ENCODE results near the gene PLCB2. TPM values are rescaled to one million over a fixed set of nuclear protein-coding genes. Genes with fewer than 3 reads are reported as not detected.

Gene PLCB2
- total and polyA plus RNA-seq, 8 donors: 3.5 to 12.5 (median 5.5) TPM

GRCh38 chr15:40240619-40241221, 67.0 kb downstream of the PLCB2 start:
- 82 to 90% (median 88%) methylated on average over 10 of the region's 10 CpGs for WGBS, 5 donors
- intact Hi-C loops (cut with DNase I; ENCODE audit: low total_unique reads): no loop called here
- Histone ChIP-seq H3K9me3 (no peaks in the 10 kb centered on the region), H3K27ac (no peak overlapping the region), H3K36me3 (no peaks in the 10 kb centered on the region), H3K4me3 (no peak overlapping the region), H3K27me3 (peaks cover 0 to 33% (median 7%) of the 10 kb centered on the region in 3 donors), H3K4me1 (peaks cover 10 to 19% (median 13%) of the 10 kb centered on the region in 4 donors)
- DNase-seq: peak in 1 of 2 donors; percentile 24
- TF ChIP-seq, protein P1, sequence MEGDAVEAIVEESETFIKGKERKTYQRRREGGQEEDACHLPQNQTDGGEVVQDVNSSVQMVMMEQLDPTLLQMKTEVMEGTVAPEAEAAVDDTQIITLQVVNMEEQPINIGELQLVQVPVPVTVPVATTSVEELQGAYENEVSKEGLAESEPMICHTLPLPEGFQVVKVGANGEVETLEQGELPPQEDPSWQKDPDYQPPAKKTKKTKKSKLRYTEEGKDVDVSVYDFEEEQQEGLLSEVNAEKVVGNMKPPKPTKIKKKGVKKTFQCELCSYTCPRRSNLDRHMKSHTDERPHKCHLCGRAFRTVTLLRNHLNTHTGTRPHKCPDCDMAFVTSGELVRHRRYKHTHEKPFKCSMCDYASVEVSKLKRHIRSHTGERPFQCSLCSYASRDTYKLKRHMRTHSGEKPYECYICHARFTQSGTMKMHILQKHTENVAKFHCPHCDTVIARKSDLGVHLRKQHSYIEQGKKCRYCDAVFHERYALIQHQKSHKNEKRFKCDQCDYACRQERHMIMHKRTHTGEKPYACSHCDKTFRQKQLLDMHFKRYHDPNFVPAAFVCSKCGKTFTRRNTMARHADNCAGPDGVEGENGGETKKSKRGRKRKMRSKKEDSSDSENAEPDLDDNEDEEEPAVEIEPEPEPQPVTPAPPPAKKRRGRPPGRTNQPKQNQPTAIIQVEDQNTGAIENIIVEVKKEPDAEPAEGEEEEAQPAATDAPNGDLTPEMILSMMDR (IDR thresholded peaks at IDR 0.05): no peak
- TF ChIP-seq POLR2A (IDR thresholded peaks at IDR 0.05): no peak
- no peak for TF ChIP-seq EP300 (IDR thresholded peaks at IDR 0.05)
- TF ChIP-seq POLR2AphosphoS5 (IDR thresholded peaks at IDR 0.05): no peak

DNA sequence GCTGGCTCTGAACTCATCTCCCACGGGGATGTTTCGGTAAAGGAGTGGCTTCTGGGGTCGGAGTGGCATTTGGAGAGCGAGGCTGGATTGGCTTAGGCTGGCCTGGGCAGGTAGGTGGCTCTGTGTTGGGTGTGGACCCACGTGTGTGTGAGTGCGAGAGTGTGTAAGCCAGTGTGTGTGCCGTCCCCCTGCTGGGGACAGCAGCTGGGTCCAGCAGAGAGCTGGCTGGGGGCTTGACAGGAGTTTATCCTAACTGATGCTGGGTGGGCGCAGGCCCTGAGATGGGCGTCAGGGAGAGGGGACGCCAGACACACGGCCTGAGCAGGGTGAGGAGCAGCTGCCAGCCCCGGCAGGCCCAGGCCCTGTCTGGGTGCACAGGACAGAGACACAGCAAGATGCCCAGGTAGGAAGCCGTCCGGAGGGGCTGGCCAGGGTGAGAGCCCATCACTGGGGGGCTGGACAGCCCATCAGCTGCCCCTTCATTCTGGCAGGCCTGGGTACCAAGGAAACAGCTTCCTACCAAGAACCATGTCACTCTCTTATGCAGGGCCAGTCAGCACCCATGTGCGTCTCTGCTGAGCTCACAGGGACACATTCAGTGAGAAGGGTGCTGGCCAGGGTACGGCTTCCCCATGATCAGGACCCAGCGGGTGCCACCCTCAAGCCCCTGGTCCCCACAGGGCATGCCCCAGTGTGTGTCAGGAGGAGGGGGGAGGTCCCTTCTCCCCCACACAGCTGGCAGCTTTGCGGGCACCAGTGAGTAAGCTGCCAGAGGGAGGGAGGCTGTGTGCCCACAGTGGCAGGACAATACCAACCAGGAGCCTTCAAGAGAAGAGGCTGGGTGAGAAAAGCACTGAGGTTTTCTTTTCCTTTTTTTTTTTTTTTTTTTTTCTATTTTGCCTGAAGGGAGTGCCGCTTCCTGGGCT, 67.8 kb downstream of the PLCB2 start:
- WGBS, 5 donors: 79 to 83% (median 81%) methylated on average over 14 to 19 of the region's 19 CpGs
- H3K27me3 ChIP-seq: peaks cover 0 to 33% (median 7%) of the 10 kb centered on the region in 3 donors
- H3K4me3 ChIP-seq: peak overlapping the region in 1 of 4 donors; percentile 39
- DNase-seq: peak in 1 of 2 donors; percentile 22
- TF ChIP-seq EP300 (IDR thresholded peaks at IDR 0.05): no peak
- TF ChIP-seq POLR2A (IDR thresholded peaks at IDR 0.05): no peak
- TF ChIP-seq, protein P1 (IDR thresholded peaks at IDR 0.05): no peak
- TF ChIP-seq POLR2AphosphoS5 (IDR thresholded peaks at IDR 0.05): no peak
- H3K36me3 ChIP-seq: no peaks in the 10 kb centered on the region
- H3K9me3 ChIP-seq: no peaks in the 10 kb centered on the region
- intact Hi-C loops (cut with DNase I; ENCODE audit: low total_unique reads): no loop called here
- H3K4me1 ChIP-seq: peaks cover 10 to 21% (median 13%) of the 10 kb centered on the region in 4 donors
- peak overlapping the region in 1 of 5 donors; percentile 48 for H3K27ac ChIP-seq

- Histone ChIP-seq H3K36me3 (no peaks in the 10 kb centered on the region), H3K9me3 (no peaks in the 10 kb centered on the region), H3K4me1 (peaks cover 10 to 26% (median 13%) of the 10 kb centered on the region in 4 donors), H3K27me3 (peaks cover 0 to 33% (median 7%) of the 10 kb centered on the region in 3 donors), H3K4me3 (peak overlapping the region; percentile 34 to 46 (median 38)), H3K27ac (peak overlapping the region in 2 of 5 donors; percentile 30 to 48)
- TF ChIP-seq POLR2A (IDR thresholded peaks at IDR 0.05) (no peak), EP300 (IDR thresholded peaks at IDR 0.05) (no peak), POLR2AphosphoS5 (IDR thresholded peaks at IDR 0.05) (no peak)
- TF ChIP-seq, protein P1 (IDR thresholded peaks at IDR 0.05): no peak
- intact Hi-C loops (cut with DNase I; ENCODE audit: low total_unique reads): no loop called here
- no peak for DNase-seq
- 23 to 49% (median 36%) methylated on average over 4 to 5 of the region's 5 CpGs for WGBS, 5 donors
Observed at GRCh38 chr15:40239404-40239692, 68.4 kb downstream of the PLCB2 start.

DNA sequence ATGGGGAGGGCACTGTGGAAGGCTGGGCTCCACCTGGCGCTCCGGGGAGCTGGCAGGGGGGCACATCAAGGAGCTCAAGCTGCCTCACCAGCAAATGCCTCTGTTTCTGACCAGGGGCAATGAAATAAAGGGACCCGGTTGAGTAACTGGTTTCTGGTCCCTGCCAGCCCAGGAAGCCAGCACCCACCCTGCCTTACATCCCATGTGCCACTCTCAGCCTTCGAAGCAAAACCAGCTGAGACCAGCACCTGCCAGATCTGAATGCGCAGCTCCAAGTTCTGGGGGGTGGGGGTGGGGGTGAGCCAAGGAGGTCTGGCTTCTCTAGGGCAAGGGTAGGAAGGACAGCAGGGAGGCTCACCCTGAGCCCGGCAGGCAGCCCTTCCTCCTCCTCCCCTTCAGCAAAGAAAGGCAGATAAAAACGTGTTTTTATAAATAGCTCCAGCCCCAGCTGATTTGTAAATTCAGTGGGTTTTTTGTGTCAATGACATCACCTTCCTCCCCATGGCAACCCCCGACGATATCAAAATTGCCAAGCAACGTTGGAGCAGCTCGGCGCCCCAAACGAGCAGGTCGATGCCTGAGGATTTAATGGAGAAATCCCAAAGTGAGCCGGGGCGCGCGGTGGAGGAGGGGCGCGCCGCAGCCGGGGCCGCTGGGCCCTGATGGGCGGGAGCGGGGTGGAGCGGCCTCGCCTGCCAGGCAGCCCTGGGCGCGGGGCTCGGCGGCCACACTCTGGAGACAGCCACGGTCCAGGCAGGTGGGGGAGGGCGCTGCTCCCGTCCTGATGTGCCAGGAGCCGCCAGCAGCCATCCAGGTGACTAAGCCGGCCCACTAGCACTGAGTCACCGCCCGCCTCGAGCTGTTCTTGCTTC, 69.0 kb downstream of the PLCB2 start, which contains the start of gene PAK6:
TSS of gene PAK6 (plus strand) at position 532 of the 872 bp plus-strand sequence. CDS start 25,723 bp downstream, outside the sequence.
- intact Hi-C loops (cut with DNase I; ENCODE audit: low total_unique reads): no loop called here
- 4 to 7% (median 6%) methylated on average over 34 to 39 of the region's 39 CpGs for WGBS, 5 donors
- Histone ChIP-seq H3K4me1 (peaks cover 10 to 26% (median 13%) of the 10 kb centered on the region in 4 donors), H3K36me3 (no peaks in the 10 kb centered on the region), H3K4me3 (peak within 1 kb of the TSS; percentile 34 to 46 (median 38)), H3K9me3 (no peaks in the 10 kb centered on the region), H3K27me3 (peaks cover 0 to 33% (median 7%) of the 10 kb centered on the region in 3 donors), H3K27ac (peak within 1 kb of the TSS in 2 of 5 donors; percentile 30 to 48)
- TF ChIP-seq, protein P1 (IDR thresholded peaks at IDR 0.05): no peak
- peak in 1 of 3 donors; percentile 24 for TF ChIP-seq POLR2AphosphoS5 (IDR thresholded peaks at IDR 0.05)
- peak; percentile 84 to 87 for DNase-seq
